Right forelimb (tissue), 1 donor: ENCODE data around the gene NBL1.
A peak's percentile ranks its signal among the peaks of the same experiment; 100 is the strongest.
"Not testable (repeated sequence)": the region's sequence is repeated elsewhere in the genome, so short reads cannot be mapped to it uniquely, and the experiment has no call there.

Experiments
- DNase-seq: peaks from one replicate; pipeline ENCODE4 v3.0.0-alpha.2; 2018

The NBL1 gene

DNA sequence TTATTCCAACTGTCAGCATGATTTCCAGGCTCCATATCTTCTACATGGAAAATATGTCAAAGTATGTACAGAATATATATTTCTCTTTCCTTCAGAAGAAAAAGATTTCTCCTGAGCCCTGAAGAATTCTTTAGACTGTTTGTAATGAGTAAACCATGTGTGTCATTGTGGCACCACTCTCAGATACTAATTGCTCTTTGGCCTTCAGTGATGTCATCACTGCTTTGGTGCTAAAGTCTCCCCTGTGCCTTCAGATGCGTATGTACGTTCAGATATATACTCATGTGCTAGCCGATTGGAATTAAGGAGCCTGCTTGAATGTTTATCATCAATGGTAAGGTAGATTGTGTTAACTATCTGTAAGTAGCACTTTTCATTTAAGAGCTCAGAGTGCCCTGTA, 20.6 kb upstream of the NBL1 start:
- DNase-seq, result no peak

DNA sequence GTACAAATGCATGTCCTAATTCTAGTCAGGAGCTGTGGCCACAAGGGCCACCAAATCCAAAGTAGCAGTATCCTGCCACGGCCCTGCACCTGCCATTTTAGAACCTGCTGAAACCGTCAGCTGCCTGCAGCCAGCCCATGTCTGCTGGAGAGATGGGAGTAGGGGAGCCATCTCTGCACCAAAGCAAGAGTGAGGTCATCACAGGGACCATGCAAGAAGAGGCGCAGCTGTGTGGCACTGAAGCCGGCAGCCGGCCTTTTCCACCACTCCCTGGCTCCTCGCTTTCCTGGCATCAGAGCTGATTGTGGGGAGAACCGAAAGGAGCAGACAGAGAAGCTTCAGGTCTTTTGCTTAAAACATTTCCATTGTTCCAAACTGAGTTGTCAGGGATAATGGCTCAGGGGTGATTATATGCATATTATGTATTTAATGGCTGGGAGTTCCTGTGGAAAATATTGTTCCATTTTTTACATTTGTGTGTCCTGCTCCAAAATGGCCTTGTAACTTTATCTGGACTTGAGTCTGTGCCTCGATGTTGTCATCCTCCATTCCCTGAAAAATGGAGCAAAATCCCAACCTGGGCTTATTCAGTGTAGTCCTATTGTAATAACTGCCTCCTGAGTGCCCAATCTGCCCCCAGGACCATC, 18.7 kb upstream of the NBL1 start:
- no peak for DNase-seq

- DNase-seq, result no peak
These were observed 15.2 kb upstream of the NBL1 start for GRCh38 chr1:19628879-19629278.

GRCh38 chr1:19629357-19629756, 14.8 kb upstream of the NBL1 start:
- no peak for DNase-seq

GRCh38 chr1:19630192-19630591, 13.9 kb upstream of the NBL1 start:
- DNase-seq, result not testable (repeated sequence)

GRCh38 chr1:19630720-19631395, 13.3 kb upstream of the NBL1 start:
- DNase-seq, result no peak

DNA sequence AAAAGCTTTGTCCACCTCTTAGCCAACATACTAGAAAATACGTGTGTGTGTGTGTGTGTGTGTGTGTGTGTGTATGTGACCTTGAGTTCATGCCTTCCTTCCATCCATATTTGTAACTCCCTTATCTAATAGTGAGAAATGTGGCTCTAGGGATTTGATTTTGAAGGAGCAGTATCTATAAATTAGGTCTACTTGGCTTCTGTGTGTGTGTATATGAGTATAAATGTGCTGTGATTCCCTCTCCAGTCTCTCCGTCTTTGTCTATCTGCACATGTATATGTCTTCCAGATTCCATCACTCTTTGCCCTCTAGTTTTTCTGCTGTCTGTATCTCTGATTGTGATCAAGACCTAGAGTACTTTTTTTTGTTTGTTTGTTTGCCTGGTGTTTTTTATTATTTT, 11.9 kb upstream of the NBL1 start:
- DNase-seq, result no peak

DNA sequence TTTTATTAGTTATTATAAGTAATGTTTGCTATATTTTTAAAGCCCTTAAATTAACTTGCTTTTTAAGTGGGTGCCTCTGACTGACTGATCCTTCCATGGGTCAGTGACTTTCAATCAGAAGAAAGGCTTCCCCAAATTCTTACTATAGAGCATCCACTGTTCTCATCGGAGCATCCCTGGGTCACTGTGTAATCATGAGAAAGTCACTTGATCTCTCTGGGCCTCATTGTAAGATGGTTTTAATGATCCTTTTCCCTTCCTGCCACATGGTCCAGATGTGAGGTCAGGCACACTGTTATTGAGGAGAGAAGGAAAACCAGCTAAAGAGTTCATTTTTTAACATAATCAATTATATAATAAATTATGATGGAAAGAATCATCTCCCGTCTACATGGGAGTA, 11.0 kb upstream of the NBL1 start:
- no peak for DNase-seq

DNA sequence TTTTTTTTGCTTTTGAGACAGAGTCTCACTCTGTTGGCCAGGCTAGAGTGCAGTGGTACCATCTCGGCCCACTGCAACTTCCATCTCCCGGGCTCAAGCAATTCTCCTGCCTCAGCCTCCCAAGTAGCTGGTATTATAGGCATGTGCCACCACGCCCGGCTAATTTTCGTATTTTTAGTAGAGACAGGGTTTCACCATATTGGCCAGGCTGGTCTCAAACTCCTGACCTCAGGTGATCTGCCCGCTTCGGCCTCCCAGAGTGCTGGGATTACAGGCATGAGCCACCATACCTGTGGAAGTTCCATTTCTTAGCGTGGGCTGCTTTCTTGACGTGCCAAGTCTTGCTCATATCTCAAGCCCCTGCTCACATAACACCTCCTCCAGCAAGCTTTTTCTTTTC, 9.0 kb upstream of the NBL1 start:
- not testable (repeated sequence) for DNase-seq

- DNase-seq, result no peak
These were observed 8.5 kb upstream of the NBL1 start for GRCh38 chr1:19635646-19636045.

- no peak for DNase-seq
These were observed 8.0 kb upstream of the NBL1 start for GRCh38 chr1:19636065-19636464.

GRCh38 chr1:19636749-19637148, 7.4 kb upstream of the NBL1 start:
- not testable (repeated sequence) for DNase-seq

GRCh38 chr1:19637606-19638005, 6.5 kb upstream of the NBL1 start:
- DNase-seq, result no peak

GRCh38 chr1:19639228-19639627, 4.9 kb upstream of the NBL1 start:
- DNase-seq, result not testable (repeated sequence)

GRCh38 chr1:19639999-19640362, 4.1 kb upstream of the NBL1 start:
- no peak for DNase-seq

- no peak for DNase-seq
These were observed 3.5 kb upstream of the NBL1 start for GRCh38 chr1:19640363-19641316.

DNA sequence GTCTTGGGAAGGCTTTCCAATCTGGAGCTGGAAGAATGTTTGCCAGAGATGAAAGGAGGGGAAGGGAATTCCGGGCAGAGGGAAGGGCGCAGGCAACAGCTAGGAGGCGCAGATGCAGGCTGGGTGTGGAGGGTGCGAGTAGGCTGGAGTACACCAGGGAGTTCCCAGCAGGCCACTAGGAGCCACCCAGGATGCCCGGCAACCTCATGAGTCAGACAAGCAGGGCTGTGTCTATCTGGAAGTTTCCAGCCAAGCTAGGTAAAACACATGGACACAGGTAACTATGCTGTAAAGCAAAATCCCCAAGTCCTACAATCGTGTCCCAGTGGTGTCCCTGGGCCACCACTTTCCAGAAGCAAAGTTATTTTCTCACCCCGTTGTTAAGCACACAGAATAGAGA, 990 bp upstream of the NBL1 start:
- no peak for DNase-seq

DNA sequence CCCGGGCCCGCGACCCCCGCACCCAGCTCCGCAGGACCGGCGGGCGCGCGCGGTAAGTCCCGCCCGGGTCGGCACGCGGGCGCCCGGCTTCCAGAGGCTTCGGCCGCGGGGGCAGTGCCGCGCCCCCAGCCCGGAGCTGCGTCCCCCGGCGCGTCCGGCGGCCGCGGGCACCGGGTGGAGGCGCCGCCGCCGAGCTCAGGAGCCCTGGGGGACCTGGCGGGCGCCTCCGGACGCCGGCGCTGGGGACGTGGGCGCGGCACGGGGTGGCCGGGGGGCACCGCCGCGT, 227 bp downstream of the NBL1 start:
- no peak for DNase-seq

DNA sequence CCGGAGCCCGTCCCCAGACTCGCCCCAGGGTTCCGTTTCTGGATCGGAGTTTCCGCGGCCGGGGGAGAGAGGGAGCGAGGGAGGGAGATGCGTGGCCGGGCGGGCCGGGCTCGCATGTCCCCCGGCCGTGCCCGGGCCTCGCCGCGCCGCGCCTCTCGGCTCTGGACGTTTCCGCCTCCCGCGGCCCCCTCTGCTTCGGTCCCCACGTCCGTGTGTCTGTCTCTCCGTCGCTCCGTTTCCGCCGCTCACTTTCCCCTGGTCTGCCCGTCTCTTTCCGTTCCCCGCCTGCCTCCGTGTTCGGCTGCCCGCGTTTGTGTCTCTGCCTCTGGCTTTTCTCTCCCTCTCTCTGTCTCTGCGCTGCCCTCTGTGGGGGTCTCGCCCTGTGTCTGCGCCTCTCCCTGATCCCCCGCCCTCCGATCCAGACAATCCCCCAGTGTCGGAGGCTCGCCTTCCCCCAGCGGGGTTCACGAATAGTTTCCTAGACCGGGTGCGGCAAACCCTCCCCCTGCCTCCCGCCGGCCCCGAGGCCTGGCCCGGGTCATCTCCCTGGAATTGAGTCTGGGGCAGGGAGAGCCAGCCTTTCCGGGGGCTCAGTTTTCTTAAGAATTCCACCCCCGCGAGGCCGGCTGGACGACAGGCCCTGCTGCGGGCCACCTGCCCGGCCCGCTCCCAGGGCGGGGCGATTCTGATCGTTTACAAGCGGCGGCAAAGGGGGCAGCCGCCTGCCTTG, 735 bp downstream of the NBL1 start:
- peak; percentile 69 for DNase-seq

DNA sequence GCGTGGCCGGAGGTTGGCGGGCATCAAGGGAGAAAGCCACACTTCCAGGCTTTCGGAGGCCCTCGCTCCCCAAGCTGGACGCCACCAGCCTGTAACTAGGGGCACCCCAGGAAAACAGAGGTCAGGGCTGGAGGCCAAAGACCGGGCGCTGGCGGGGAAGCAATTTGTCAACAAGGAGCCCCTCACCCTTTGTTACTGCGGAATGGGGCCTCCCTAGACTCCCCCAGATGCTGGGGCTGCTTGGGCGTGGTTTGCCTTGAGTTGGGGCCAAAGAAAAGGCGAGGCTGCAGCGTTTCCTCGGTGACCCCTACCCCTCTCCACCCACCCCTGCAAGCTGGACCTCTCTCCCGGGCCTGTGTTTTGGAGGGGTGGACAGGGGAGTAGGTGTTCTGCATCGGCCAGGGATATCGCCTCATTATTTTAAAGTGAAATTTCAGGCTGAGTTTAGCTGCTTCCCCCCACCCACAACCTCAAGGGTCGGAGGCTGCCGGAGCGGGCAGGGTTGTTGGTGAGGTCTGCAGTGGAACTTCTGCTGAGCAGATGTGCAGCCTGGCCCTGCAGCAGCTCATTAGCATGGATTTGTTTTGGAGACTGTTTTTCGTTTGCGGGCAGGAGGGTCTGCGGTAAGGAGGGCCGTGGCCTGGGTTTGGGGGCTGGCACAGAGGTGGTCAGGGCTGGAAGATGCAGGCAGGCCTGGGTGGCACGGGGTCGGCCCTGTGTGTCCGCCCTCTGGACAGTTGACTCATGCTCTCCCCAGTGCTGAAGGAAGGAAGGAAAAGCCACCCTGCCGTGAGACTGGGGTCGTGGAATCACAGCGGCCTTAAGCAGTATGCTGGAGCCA, 1.5 kb downstream of the NBL1 start:
- DNase-seq, result peak; percentile 51

- no peak for DNase-seq
These were observed 2.5 kb downstream of the NBL1 start for GRCh38 chr1:19646377-19647319.
